SK-N-SH (cell line): ENCODE results near the gene EPDR1. TPM values are rescaled to one million over a fixed set of nuclear protein-coding genes. Genes with fewer than 3 reads are reported as not detected.
A peak's percentile ranks its signal among the peaks of the same experiment; 100 is the strongest.

Source experiments
- CTCF ChIA-PET: fragments of 300-600, 350-600 bp; formaldehyde crosslinking; extraction: SDS; loops from one replicate; lab custom pipeline; 2021; lab: Yijun Ruan, JAX
- POLR2A ChIA-PET: fragments of 350-600 bp; sonication (Branson Sonifier 250); formaldehyde crosslinking; extraction: SDS; loops from one replicate; lab custom pipeline; 2020; ENCODE audit warnings: antibody characterized with exemption, inconsistent platforms; lab: Yijun Ruan, JAX
- DNase-seq: peaks from one replicate; pipeline ENCODE4 v3.0.0; 2012
- H2AFZ ChIP-seq: fragments of 200-600 bp; sonication (generic); 2 replicates; pipeline ENCODE4 v1.8.1; 2016; ENCODE audit warnings: antibody characterized with exemption, mild to moderate bottlenecking, low read depth
- H3F3A ChIP-seq: fragments of 200-600 bp; sonication (generic); replicated peaks from 2 replicates; pipeline ENCODE3; 2016; ENCODE audit warnings: antibody characterized with exemption, mild to moderate bottlenecking; ENCODE audit not compliant: insufficient read depth
- H3K27ac ChIP-seq, 2 experiments: fragments of 200-500 bp in 1 of 2; fragments of 200-600 bp in 1 of 2; sonication (Bioruptor generic) in 1 of 2; sonication (generic), shearing (Covaris generic) in 1 of 2; 2 replicates each; pipeline versions ENCODE4 v1.5.1 to v1.6.1; 2014 to 2016; ENCODE audit warnings: low read depth in 2 of 2, inconsistent platforms in 1 of 2, low read length in 1 of 2, mild to moderate bottlenecking in 1 of 2, mixed read lengths in 1 of 2
- H3K27me3 ChIP-seq: fragments of 200-600 bp; sonication (generic), shearing (Covaris generic); 2 replicates; pipeline ENCODE4 v1.6.1; 2016; ENCODE audit warnings: mixed run types; ENCODE audit not compliant: insufficient read depth
- H3K36me3 ChIP-seq, 2 experiments: fragments of 200-500 bp in 1 of 2; fragments of 200-600 bp in 1 of 2; sonication (Bioruptor generic) in 1 of 2; sonication (generic) in 1 of 2; replicated peaks in 1 of 2; 2 replicates each; pipeline versions ENCODE3 to v1.5.1; 2014 to 2016; ENCODE audit warnings: low read length in 1 of 2, mild to moderate bottlenecking in 1 of 2; ENCODE audit not compliant: insufficient read depth in 2 of 2, control insufficient read depth in 1 of 2
- H3K4me1 ChIP-seq, 2 experiments: fragments of 200-500 bp in 1 of 2; fragments of 200-600 bp in 1 of 2; sonication (Bioruptor generic) in 1 of 2; sonication (generic), shearing (Covaris generic) in 1 of 2; 2 replicates each; pipeline versions ENCODE4 v1.5.1 to v1.6.1; 2014 to 2016; ENCODE audit warnings: low read depth in 1 of 2, low read length in 1 of 2, mixed run types in 1 of 2; ENCODE audit not compliant: insufficient read depth in 2 of 2, control insufficient read depth in 1 of 2
- H3K4me2 ChIP-seq: fragments of 200-600 bp; sonication (generic), shearing (Covaris generic); 2 replicates; pipeline ENCODE4 v1.6.1; 2017; ENCODE audit warnings: mixed run types
- H3K4me3 ChIP-seq, 2 experiments: fragments of 200-500 bp in 1 of 2; fragments of 200-600 bp in 1 of 2; sonication (Bioruptor generic) in 1 of 2; sonication (generic), shearing (Covaris generic) in 1 of 2; 2 replicates each; pipeline versions ENCODE4 v1.5.1 to v1.8.1; 2014 to 2016; ENCODE audit warnings: low read depth in 2 of 2, inconsistent platforms in 1 of 2, low read length in 1 of 2, mild to moderate bottlenecking in 1 of 2, mixed read lengths in 1 of 2, moderate library complexity in 1 of 2
- H3K79me2 ChIP-seq: fragments of 200-600 bp; sonication (generic); 2 replicates; pipeline ENCODE4 v1.8.1; 2017; ENCODE audit warnings: mild to moderate bottlenecking; ENCODE audit not compliant: insufficient read depth
- H3K9ac ChIP-seq: fragments of 200-600 bp; sonication (generic); 2 replicates; pipeline ENCODE4 v1.6.1; 2017; ENCODE audit warnings: mixed run types
- H3K9me2 ChIP-seq: fragments of 200-600 bp; sonication (generic); 2 replicates; pipeline ENCODE4 v1.6.1; 2017; ENCODE audit warnings: mixed run types
- H3K9me3 ChIP-seq: fragments of 200-600 bp; sonication (generic); 2 replicates; pipeline ENCODE4 v1.6.1; 2017; ENCODE audit warnings: mixed run types, mild to moderate bottlenecking, moderate library complexity
- H4K20me1 ChIP-seq: fragments of 200-600 bp; sonication (generic); 2 replicates; pipeline ENCODE4 v1.6.1; 2017; ENCODE audit warnings: mild to moderate bottlenecking, mixed run types; ENCODE audit not compliant: insufficient read depth
- CTCF ChIP-seq: fragments of 200-600 bp; sonication (generic); IDR thresholded peaks from 2 replicates; pipeline ENCODE4 v1.6.1; 2017; ENCODE audit warnings: antibody characterized with exemption, mild to moderate bottlenecking, moderate library complexity
- FOXM1 ChIP-seq: IDR thresholded peaks from 2 replicates; pipeline ENCODE4 v1.4.0; 2012; ENCODE audit warnings: low read depth, mild to moderate bottlenecking
- GATA2 ChIP-seq: sonication (generic); formaldehyde crosslinking; IDR thresholded peaks from 2 replicates; pipeline ENCODE4 v1.5.0; 2020; ENCODE audit warnings: mild to moderate bottlenecking, missing genetic modification reagents
- MAX ChIP-seq: IDR thresholded peaks from 2 replicates; pipeline ENCODE4 v1.4.0; 2012; ENCODE audit warnings: low read depth
- MXI1 ChIP-seq: IDR thresholded peaks from 2 replicates; pipeline ENCODE4 v1.6.1; 2012; ENCODE audit warnings: mild to moderate bottlenecking, low read depth, low read length, improper control_type of control experiment
- NRF1 ChIP-seq: IDR thresholded peaks from 2 replicates; pipeline ENCODE4 v1.6.1; 2012; ENCODE audit warnings: low read depth, mild to moderate bottlenecking, low read length
- RAD21 ChIP-seq: IDR thresholded peaks from 2 replicates; pipeline ENCODE4 v1.6.1; 2012; ENCODE audit warnings: mild to moderate bottlenecking, low read length
- SIN3A ChIP-seq: IDR thresholded peaks from 2 replicates; pipeline ENCODE4 v1.6.1; 2012; ENCODE audit warnings: low read depth, mild to moderate bottlenecking, low read length, moderate library complexity, borderline replicate concordance
- SMC3 ChIP-seq: IDR thresholded peaks from 2 replicates; pipeline ENCODE4 v1.6.1; 2012; ENCODE audit warnings: low read depth, low read length, improper control_type of control experiment
- TAF1 ChIP-seq: IDR thresholded peaks from 2 replicates; pipeline ENCODE4 v1.6.1; 2012; ENCODE audit warnings: low read depth, mild to moderate bottlenecking, low read length, moderate library complexity, borderline replicate concordance
- TCF12 ChIP-seq: IDR thresholded peaks from 2 replicates; pipeline ENCODE4 v1.4.0; 2012
- TEAD4 ChIP-seq: IDR thresholded peaks from 2 replicates; pipeline ENCODE4 v1.4.0; 2012; ENCODE audit warnings: mild to moderate bottlenecking, borderline replicate concordance; ENCODE audit not compliant: insufficient read depth
- ZBTB33 ChIP-seq: IDR thresholded peaks from 2 replicates; pipeline ENCODE4 v1.4.0; 2012; ENCODE audit warnings: low read depth, borderline replicate concordance
- WGBS: methylation state at CpG from one replicate; pipeline ENCODE4 v1.1.6; 2017; ENCODE audit warnings: low lambda C conversion rate; 5-methylcytosine and 5-hydroxymethylcytosine counted together
- polyA plus RNA-seq, 3 experiments: library from polyadenylated mRNA; depleted of rRNA; stranded (reverse); fragments of >200 nt; gene quantifications; 2 replicates each; pipeline ENCODE4 v1.2.3, GENCODE V29; 2012

The EPDR1 gene
- polyA plus RNA-seq, 1 of the 3 experiments (the other 2 are of a cell fraction) = 7.4 TPM

- no peaks in the 10 kb centered on the region for H4K20me1 ChIP-seq
- no peak within 1 kb of the TSS for H3K9ac ChIP-seq
- 2% methylated on average over 17 of the region's 46 CpGs for WGBS
- peak; percentile 41; the same call in 1 of the 2 replicates for TF ChIP-seq MXI1
- TF ChIP-seq SMC3 = peak; percentile 56
- TF ChIP-seq RAD21 = peak; percentile 69
- TF ChIP-seq ZBTB33 = no peak
- no peak for TF ChIP-seq MAX
- TF ChIP-seq CTCF = peak; percentile 82
- H3K27me3 ChIP-seq = peaks cover 39% of the 10 kb centered on the region; the same call in 1 of the 2 replicates
- peaks cover 5% of the 10 kb centered on the region; the same call in 1 of the 2 replicates for H3K79me2 ChIP-seq
- H2AFZ ChIP-seq = peak within 1 kb of the TSS; percentile 45; the same call in 1 of the 2 replicates
- no peaks in the 10 kb centered on the region for H3K9me2 ChIP-seq
- H3K27ac ChIP-seq = no peak within 1 kb of the TSS
- CTCF ChIA-PET = interaction anchor here (0.5 to 16.2 kb wide), 82 partner anchors 9 to 817 kb away, joined by 3 to 280 read pairs (median 4); partner anchors contain the start of gene STARD3NL
- peak; percentile 77 for DNase-seq
- no peaks in the 10 kb centered on the region for H3F3A ChIP-seq
- H3K4me3 ChIP-seq = peak within 1 kb of the TSS; percentile 51 to 54
- POLR2A ChIA-PET = interaction anchor here (1.1 kb wide), 1 partner anchor 261 kb away, joined by 3 read pairs; the partner anchor contains the start of gene STARD3NL
- peak within 1 kb of the TSS; percentile 70 for H3K4me2 ChIP-seq
- no peaks in the 10 kb centered on the region for H3K36me3 ChIP-seq
- peaks cover 0 to 26% of the 10 kb centered on the region in 2 experiments; a peak in 2 of 4 replicates for H3K4me1 ChIP-seq
- no peaks in the 10 kb centered on the region for H3K9me3 ChIP-seq
These were observed 3.5 kb upstream of the EPDR1 start, which contains the start of gene SFRP4 for GRCh38 chr7:37916673-37917660. TSS of gene SFRP4 (minus strand) at chr7:37916817. CDS start at chr7:37916537, 280 bp downstream.

GRCh38 chr7:37918526-37918925, 1.9 kb upstream of the EPDR1 start:
- 61% methylated on average over 4 of the region's 4 CpGs for WGBS
- H2AFZ ChIP-seq = no peak overlapping the region
- H3K27me3 ChIP-seq = peaks cover 39% of the 10 kb centered on the region; the same call in 1 of the 2 replicates
- H3F3A ChIP-seq = no peaks in the 10 kb centered on the region
- no peaks in the 10 kb centered on the region for H3K9me2 ChIP-seq
- H3K9ac ChIP-seq = no peak overlapping the region
- H3K9me3 ChIP-seq = no peaks in the 10 kb centered on the region
- H3K27ac ChIP-seq = no peak overlapping the region
- peaks cover 0 to 30% of the 10 kb centered on the region in 2 experiments; a peak in 2 of 4 replicates for H3K4me1 ChIP-seq
- H3K4me2 ChIP-seq = no peak overlapping the region
- peaks cover 6% of the 10 kb centered on the region; the same call in 1 of the 2 replicates for H3K79me2 ChIP-seq
- no peak overlapping the region for H3K4me3 ChIP-seq
- POLR2A ChIA-PET = no interaction called here
- H4K20me1 ChIP-seq = no peaks in the 10 kb centered on the region
- CTCF ChIA-PET = interaction anchor here (0.7 to 16.2 kb wide), 15 partner anchors 9 to 456 kb away, joined by 3 to 280 read pairs (median 5); no protein-coding TSS in a partner anchor
- no peak for DNase-seq
- TF ChIP-seq GATA2 (CRISPR knock-in tag) (no peak), CTCF (no peak), FOXM1 (no peak), TCF12 (no peak), TAF1 (no peak), MXI1 (no peak), SIN3A (no peak), TEAD4 (no peak), NRF1 (no peak), ZBTB33 (no peak), RAD21 (no peak)
- no peaks in the 10 kb centered on the region for H3K36me3 ChIP-seq
